ENCODE measurements around the gene MPST. TPM values are rescaled to one million over a fixed set of nuclear protein-coding genes. Genes with fewer than 3 reads are reported as not detected.
A peak's percentile ranks its signal among the peaks of the same experiment; 100 is the strongest.

MPST gene
- total RNA-seq, 3 donors from 2014 or later, result 135 to 224 (median 186) TPM

DNA sequence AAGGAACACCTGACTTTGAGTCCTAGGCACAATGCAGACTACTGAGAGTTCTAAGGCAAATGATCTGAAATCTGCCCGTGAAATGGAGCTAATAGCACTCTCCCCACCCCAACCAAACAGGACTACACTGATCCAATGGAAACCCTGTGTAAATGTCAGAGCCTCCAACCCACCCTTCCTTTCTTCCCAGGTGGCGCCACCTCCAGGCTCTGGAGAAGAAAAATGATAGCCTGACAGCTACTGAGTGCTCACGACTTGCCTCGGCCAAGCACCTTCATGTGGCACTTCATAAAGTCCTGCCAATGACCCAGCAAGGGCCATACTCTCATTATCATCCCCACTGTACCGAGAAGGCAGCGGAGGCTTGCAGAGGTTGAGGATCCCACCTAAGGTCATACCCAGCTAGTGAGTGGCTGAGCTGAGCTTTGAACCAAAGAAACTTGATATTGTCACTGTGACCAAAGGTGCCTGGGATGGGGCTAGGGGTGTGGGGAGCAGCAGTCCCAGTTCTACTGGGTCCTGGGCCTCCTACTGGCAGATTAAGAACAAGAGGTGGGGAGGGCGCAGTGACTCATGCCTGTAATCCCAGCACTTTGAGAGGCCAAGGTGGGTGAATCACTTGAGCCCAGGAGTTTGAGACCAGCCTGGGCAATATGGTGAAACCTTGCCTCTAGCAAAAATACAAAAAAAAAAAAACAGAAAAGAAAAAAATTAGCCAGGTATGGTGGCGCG lies 20.8 kb upstream of the MPST start:
- Histone ChIP-seq H3K4me1 (ENCODE audit: low read depth) (no peaks in the 10 kb centered on the region), H3K36me3 (ENCODE audit: low read depth) (no peaks in the 10 kb centered on the region), H3K4me3 (no peak overlapping the region), H3K9me3 (no peaks in the 10 kb centered on the region)
- intact Hi-C loops (cut with DNase I, micrococcal nuclease), result no loop called here
- DNase-seq, result no peak
- peak; percentile 56 for ATAC-seq
- no peak for TF ChIP-seq CTCF (IDR thresholded peaks at IDR 0.05)

GRCh38 chr22:36999463-36999862 lies 20.1 kb upstream of the MPST start:
- intact Hi-C loops (cut with DNase I, micrococcal nuclease), result no loop called here
- Histone ChIP-seq H3K9me3 (no peaks in the 10 kb centered on the region), H3K4me1 (ENCODE audit: low read depth) (no peaks in the 10 kb centered on the region), H3K4me3 (no peak overlapping the region), H3K36me3 (ENCODE audit: low read depth) (no peaks in the 10 kb centered on the region)
- no peak for TF ChIP-seq CTCF (IDR thresholded peaks at IDR 0.05)
- DNase-seq (no peak), ATAC-seq (peak; percentile 43)

GRCh38 chr22:37000676-37001534 lies 18.6 kb upstream of the MPST start:
- Histone ChIP-seq H3K4me3 (no peak overlapping the region), H3K36me3 (ENCODE audit: low read depth) (no peaks in the 10 kb centered on the region), H3K4me1 (ENCODE audit: low read depth) (no peaks in the 10 kb centered on the region), H3K9me3 (no peaks in the 10 kb centered on the region)
- DNase-seq (no peak), ATAC-seq (no peak)
- intact Hi-C loops (cut with DNase I, micrococcal nuclease), result no loop called here
- no peak for TF ChIP-seq CTCF (IDR thresholded peaks at IDR 0.05)

- no peak for TF ChIP-seq CTCF (IDR thresholded peaks at IDR 0.05)
- DNase-seq (no peak), ATAC-seq (no peak)
- intact Hi-C loops (cut with DNase I, micrococcal nuclease), result no loop called here
- H3K36me3 ChIP-seq (ENCODE audit: low read depth), result no peaks in the 10 kb centered on the region
- no peaks in the 10 kb centered on the region for H3K4me1 ChIP-seq (ENCODE audit: low read depth)
- H3K9me3 ChIP-seq, result no peaks in the 10 kb centered on the region
- H3K4me3 ChIP-seq, result no peak overlapping the region
Measured at GRCh38 chr22:37001826-37002225, 17.7 kb upstream of the MPST start.

GRCh38 chr22:37002633-37003032 lies 16.9 kb upstream of the MPST start:
- no peak for TF ChIP-seq CTCF (IDR thresholded peaks at IDR 0.05)
- no peak for DNase-seq
- Histone ChIP-seq H3K4me3 (no peak overlapping the region), H3K4me1 (ENCODE audit: low read depth) (no peaks in the 10 kb centered on the region), H3K36me3 (ENCODE audit: low read depth) (no peaks in the 10 kb centered on the region), H3K9me3 (no peaks in the 10 kb centered on the region)
- intact Hi-C loops (cut with DNase I, micrococcal nuclease), result no loop called here
- ATAC-seq, result no peak
